RWPE2 (cell line): ENCODE measurements around the gene DECR2.

Experiments used
- ATAC-seq: fragments of 200-7000 bp; cut with Tn5 transposase; 3 replicates; pipeline ENCODE4 v1.9.1; 2021; ENCODE audit warnings: low read depth
- DNase-seq: peaks from one replicate; pipeline ENCODE4 v3.0.0-alpha.2; 2020; ENCODE audit warnings: low spot score
- H3K27ac ChIP-seq: fragments of 450-650 bp; 2 replicates; pipeline ENCODE4 v1.5.1; 2017; ENCODE audit warnings: mild to moderate bottlenecking; ENCODE audit not compliant: poor library complexity, severe bottlenecking
- H3K27me3 ChIP-seq: fragments of 250-450 bp; sonication (Bioruptor Pico); 2 replicates; pipeline ENCODE4 v1.5.1; 2021; ENCODE audit warnings: mild to moderate bottlenecking, moderate library complexity; ENCODE audit not compliant: insufficient read depth, poor library complexity, severe bottlenecking
- H3K36me3 ChIP-seq: fragments of 250-450 bp; sonication (Bioruptor Pico); 2 replicates; pipeline ENCODE4 v1.5.1; 2020; ENCODE audit warnings: low read depth, mild to moderate bottlenecking, moderate library complexity
- H3K4me1 ChIP-seq: fragments of 250-450 bp; sonication (Bioruptor Pico); 2 replicates; pipeline ENCODE4 v1.5.1; 2021; ENCODE audit warnings: mild to moderate bottlenecking, moderate library complexity; ENCODE audit not compliant: insufficient read depth, poor library complexity, severe bottlenecking
- H3K4me3 ChIP-seq: fragments of 250-450 bp; sonication (Bioruptor Pico); 2 replicates; pipeline ENCODE4 v1.5.1; 2021; ENCODE audit warnings: mild to moderate bottlenecking, moderate library complexity; ENCODE audit not compliant: severe bottlenecking
- H3K9me3 ChIP-seq: fragments of 250-450 bp; sonication (Bioruptor Pico); 2 replicates; pipeline ENCODE4 v1.5.1; 2021; ENCODE audit warnings: mild to moderate bottlenecking, moderate library complexity; ENCODE audit not compliant: severe bottlenecking
- TF ChIP-seq, protein P1 (sequence below): fragments of 450-650 bp; IDR thresholded peaks from one replicate; pipeline ENCODE4 v1.5.1; 2017; ENCODE audit warnings: mild to moderate bottlenecking, moderate library complexity; ENCODE audit not compliant: poor library complexity, severe bottlenecking

The DECR2 gene

GRCh38 chr16:392450-393030, 9.1 kb upstream of the DECR2 start:
- Histone ChIP-seq H3K4me1 (no peaks in the 10 kb centered on the region), H3K36me3 (no peaks in the 10 kb centered on the region), H3K4me3 (no peak overlapping the region), H3K27me3 (no peaks in the 10 kb centered on the region), H3K27ac (no peak overlapping the region), H3K9me3 (no peaks in the 10 kb centered on the region)
- TF ChIP-seq, protein P1, sequence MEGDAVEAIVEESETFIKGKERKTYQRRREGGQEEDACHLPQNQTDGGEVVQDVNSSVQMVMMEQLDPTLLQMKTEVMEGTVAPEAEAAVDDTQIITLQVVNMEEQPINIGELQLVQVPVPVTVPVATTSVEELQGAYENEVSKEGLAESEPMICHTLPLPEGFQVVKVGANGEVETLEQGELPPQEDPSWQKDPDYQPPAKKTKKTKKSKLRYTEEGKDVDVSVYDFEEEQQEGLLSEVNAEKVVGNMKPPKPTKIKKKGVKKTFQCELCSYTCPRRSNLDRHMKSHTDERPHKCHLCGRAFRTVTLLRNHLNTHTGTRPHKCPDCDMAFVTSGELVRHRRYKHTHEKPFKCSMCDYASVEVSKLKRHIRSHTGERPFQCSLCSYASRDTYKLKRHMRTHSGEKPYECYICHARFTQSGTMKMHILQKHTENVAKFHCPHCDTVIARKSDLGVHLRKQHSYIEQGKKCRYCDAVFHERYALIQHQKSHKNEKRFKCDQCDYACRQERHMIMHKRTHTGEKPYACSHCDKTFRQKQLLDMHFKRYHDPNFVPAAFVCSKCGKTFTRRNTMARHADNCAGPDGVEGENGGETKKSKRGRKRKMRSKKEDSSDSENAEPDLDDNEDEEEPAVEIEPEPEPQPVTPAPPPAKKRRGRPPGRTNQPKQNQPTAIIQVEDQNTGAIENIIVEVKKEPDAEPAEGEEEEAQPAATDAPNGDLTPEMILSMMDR, result no peak
- ATAC-seq (no peak), DNase-seq (no peak)

GRCh38 chr16:396199-396598, 5.5 kb upstream of the DECR2 start:
- H3K4me1 ChIP-seq, result peaks cover 3% of the 10 kb centered on the region

DNA sequence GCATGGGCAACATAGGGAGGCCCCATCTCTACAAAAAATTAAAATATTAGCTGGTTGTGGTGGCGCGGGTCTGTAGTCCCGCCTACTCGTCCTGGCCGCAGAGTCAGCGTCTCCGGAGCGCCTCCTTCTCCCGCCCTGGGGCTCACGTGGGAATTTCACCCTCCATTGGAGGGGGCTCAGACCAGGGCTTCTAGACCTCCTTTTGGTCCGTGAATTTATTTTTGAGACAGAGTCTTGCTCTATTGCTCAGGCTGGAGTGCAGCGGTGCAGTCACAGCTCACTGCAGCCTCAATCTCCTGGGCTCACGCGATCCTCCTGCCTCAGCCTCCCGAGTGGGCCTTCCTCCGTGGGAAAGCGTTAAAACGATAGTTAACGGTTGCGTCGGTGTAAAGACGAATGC, 5.1 kb upstream of the DECR2 start:
- DNase-seq, result no peak
- ATAC-seq, result no peak
- Histone ChIP-seq H3K4me1 (peaks cover 3% of the 10 kb centered on the region), H3K9me3 (no peaks in the 10 kb centered on the region), H3K27ac (peak overlapping the region; percentile 56), H3K27me3 (no peaks in the 10 kb centered on the region), H3K4me3 (peak overlapping the region; percentile 88), H3K36me3 (peaks cover 6% of the 10 kb centered on the region; the same call in 1 of the 2 replicates)
- TF ChIP-seq, protein P1, result no peak

More at GRCh38 chr16:396199-396598, 5.5 kb upstream of the DECR2 start:
- Histone ChIP-seq H3K9me3 (no peaks in the 10 kb centered on the region), H3K27me3 (no peaks in the 10 kb centered on the region), H3K36me3 (peaks cover 6% of the 10 kb centered on the region; the same call in 1 of the 2 replicates), H3K4me3 (no peak overlapping the region), H3K27ac (no peak overlapping the region)
- TF ChIP-seq, protein P1, result no peak
- DNase-seq (no peak), ATAC-seq (no peak)

DNA sequence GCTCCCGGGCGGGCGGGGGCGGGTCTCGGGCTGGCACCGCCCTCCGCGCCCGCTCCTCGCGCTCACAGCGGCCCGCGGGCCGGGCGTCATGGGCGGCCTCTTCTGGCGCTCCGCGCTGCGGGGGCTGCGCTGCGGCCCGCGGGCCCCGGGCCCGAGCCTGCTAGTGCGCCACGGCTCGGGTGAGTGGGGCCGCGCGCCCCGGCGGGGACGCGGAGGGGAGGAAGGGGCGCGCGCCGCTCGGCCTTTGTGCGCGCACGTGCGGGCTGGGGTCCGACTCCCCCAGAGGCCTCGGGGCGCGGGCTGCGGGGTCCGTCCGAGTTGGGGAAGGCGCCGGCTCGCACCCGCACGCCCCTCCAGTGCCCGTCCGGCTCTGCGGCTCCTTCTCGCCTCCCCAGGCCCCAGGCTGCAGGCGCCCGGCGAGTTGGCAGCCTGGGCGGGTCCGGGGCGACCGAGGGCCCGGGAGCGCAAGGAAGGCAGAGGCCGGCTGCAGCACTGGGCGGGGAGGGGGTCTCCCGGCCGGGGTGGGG, 4.5 kb upstream of the DECR2 start, which contains the start of gene NME4:
TSS of gene NME4 (plus strand) at position 65 of the 527 bp plus-strand sequence. CDS start at position 89, 24 bp downstream.
- H3K9me3 ChIP-seq, result no peaks in the 10 kb centered on the region
- TF ChIP-seq, protein P1, result no peak
- DNase-seq (no peak), ATAC-seq (no peak)
- peaks cover 6% of the 10 kb centered on the region; the same call in 1 of the 2 replicates for H3K36me3 ChIP-seq
- no peaks in the 10 kb centered on the region for H3K27me3 ChIP-seq
- peak within 1 kb of the TSS; percentile 88 for H3K4me3 ChIP-seq
- H3K27ac ChIP-seq, result peak within 1 kb of the TSS; percentile 56
- H3K4me1 ChIP-seq, result peaks cover 3% of the 10 kb centered on the region
